ENCODE measurements around the gene ALOX12B.

DNA sequence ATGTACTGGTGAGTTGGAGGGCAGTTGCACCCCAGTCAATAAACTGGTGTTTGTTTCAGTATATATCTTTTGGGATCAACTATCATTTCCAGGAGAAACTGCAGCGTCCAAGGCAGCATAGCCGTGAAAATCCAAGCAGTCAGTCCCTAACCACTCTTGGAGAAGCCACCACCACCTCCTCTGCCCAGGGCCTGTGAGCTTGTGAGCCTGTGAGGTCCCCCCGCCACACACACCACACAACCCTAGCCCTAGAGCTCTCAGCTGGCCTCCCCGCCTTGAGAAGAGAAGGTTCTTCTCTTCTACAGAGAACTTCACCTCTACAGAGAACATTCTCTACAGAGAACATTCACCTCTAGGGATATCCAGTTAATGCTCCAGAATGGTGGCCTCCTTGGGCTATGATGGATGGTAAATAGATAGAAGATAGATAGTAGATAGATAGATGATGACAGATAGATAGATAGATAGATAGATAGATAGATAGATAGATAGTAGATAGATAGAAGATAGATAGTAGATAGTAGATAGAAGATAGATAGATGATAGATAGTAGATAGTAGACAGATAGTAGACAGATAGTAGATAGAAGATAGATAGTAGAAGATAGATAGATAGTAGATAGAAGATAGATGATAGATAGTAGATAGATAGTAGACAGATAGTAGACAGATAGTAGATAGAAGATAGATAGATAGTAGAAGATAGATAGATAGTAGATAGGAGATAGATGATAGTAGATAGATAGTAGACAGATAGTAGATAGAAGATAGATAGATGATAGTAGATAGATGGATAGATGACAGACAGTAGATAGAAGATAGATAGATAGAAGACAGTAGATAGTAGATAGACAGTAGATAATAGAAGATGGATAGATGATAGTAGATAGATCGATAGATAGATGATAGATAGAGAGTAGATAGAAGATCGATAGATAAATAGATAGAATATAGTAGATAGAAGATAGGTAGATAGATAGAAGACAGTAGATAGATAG lies 35.0 kb downstream of the ALOX12B start:
- TF ChIP-seq POLR2A (IDR thresholded peaks at IDR 0.05): no peak
- TF ChIP-seq, protein P1, sequence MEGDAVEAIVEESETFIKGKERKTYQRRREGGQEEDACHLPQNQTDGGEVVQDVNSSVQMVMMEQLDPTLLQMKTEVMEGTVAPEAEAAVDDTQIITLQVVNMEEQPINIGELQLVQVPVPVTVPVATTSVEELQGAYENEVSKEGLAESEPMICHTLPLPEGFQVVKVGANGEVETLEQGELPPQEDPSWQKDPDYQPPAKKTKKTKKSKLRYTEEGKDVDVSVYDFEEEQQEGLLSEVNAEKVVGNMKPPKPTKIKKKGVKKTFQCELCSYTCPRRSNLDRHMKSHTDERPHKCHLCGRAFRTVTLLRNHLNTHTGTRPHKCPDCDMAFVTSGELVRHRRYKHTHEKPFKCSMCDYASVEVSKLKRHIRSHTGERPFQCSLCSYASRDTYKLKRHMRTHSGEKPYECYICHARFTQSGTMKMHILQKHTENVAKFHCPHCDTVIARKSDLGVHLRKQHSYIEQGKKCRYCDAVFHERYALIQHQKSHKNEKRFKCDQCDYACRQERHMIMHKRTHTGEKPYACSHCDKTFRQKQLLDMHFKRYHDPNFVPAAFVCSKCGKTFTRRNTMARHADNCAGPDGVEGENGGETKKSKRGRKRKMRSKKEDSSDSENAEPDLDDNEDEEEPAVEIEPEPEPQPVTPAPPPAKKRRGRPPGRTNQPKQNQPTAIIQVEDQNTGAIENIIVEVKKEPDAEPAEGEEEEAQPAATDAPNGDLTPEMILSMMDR (IDR thresholded peaks at IDR 0.05): no peak
